ENCODE measurements around the gene CDK3.

- TF ChIP-seq EP300 (IDR thresholded peaks at IDR 0.05), result no peak
- TF ChIP-seq POLR2AphosphoS2 (conservative IDR thresholded peaks at IDR 0.05; ENCODE audit: low read length), result no peak
- no peak for TF ChIP-seq RNF2 (IDR thresholded peaks at IDR 0.05; ENCODE audit: borderline replicate concordance, low read depth)
- no peak for TF ChIP-seq TP53 (CRISPR knock-in tag; IDR thresholded peaks at IDR 0.05)
- TF ChIP-seq MAX (IDR thresholded peaks at IDR 0.05), result no peak
- TF ChIP-seq, protein P1, sequence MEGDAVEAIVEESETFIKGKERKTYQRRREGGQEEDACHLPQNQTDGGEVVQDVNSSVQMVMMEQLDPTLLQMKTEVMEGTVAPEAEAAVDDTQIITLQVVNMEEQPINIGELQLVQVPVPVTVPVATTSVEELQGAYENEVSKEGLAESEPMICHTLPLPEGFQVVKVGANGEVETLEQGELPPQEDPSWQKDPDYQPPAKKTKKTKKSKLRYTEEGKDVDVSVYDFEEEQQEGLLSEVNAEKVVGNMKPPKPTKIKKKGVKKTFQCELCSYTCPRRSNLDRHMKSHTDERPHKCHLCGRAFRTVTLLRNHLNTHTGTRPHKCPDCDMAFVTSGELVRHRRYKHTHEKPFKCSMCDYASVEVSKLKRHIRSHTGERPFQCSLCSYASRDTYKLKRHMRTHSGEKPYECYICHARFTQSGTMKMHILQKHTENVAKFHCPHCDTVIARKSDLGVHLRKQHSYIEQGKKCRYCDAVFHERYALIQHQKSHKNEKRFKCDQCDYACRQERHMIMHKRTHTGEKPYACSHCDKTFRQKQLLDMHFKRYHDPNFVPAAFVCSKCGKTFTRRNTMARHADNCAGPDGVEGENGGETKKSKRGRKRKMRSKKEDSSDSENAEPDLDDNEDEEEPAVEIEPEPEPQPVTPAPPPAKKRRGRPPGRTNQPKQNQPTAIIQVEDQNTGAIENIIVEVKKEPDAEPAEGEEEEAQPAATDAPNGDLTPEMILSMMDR (IDR thresholded peaks at IDR 0.05), result no peak
- no peak for TF ChIP-seq ESRRA (IDR thresholded peaks at IDR 0.05; ENCODE audit: borderline replicate concordance, low read length)
Observed at GRCh38 chr17:76025294-76025693, 24.6 kb downstream of the CDK3 start.

Measured in A549 (cell line).